NB4 (cell line): ENCODE data around the gene PIGQ.

Experiments
- CTCF ChIP-seq: IDR thresholded peaks from one replicate; pipeline ENCODE4 v1.5.1; 2012; ENCODE audit warnings: low read depth, low read length
- MAX ChIP-seq: IDR thresholded peaks from 2 replicates; pipeline ENCODE4 v1.6.1; 2011; ENCODE audit warnings: low read depth, low read length
- MYC ChIP-seq: IDR thresholded peaks from 2 replicates; pipeline ENCODE4 v1.6.1; 2011; ENCODE audit warnings: low read depth, low read length
- POLR2A ChIP-seq: IDR thresholded peaks from 2 replicates; pipeline ENCODE4 v1.6.1; 2011; ENCODE audit warnings: mild to moderate bottlenecking; ENCODE audit not compliant: insufficient read length; ENCODE audit errors: extremely low read depth

GRCh38 chr16:619476-620100 is 49.8 kb downstream of the PIGQ start:
- TF ChIP-seq POLR2A (no peak), CTCF (no peak), MYC (no peak), MAX (no peak)
